Duodenal mucosa (tissue), 2 donors: ENCODE results near the gene OVCH1.
"Not testable (repeated sequence)": the region's sequence is repeated elsewhere in the genome, so short reads cannot be mapped to it uniquely, and the experiment has no call there.

ENCODE experiments used
- H3K27ac ChIP-seq: one replicate; pipeline ENCODE4 v1.7.0; 2013; ENCODE audit warnings: low read depth, low read length
- H3K27me3 ChIP-seq, 2 donors: one replicate each; pipeline ENCODE4 v1.7.0; 2013; ENCODE audit warnings: low read length in 2 of 2, control low read depth in 1 of 2; ENCODE audit not compliant: insufficient read depth in 2 of 2, control insufficient read depth in 1 of 2
- H3K36me3 ChIP-seq, 2 donors: one replicate each; pipeline ENCODE4 v1.7.0; 2013; ENCODE audit warnings: low read length in 2 of 2, control low read depth in 1 of 2; ENCODE audit not compliant: insufficient read depth in 2 of 2, control insufficient read depth in 1 of 2
- H3K4me1 ChIP-seq, 2 donors: one replicate each; pipeline ENCODE4 v1.7.0; 2013; ENCODE audit warnings: low read length in 2 of 2, control low read depth in 1 of 2; ENCODE audit not compliant: insufficient read depth in 2 of 2, control insufficient read depth in 1 of 2
- H3K4me3 ChIP-seq, 2 donors: one replicate each; pipeline ENCODE4 v1.7.0; 2013; ENCODE audit warnings: low read length in 2 of 2, low read depth in 1 of 2
- H3K9ac ChIP-seq, 2 donors: one replicate each; pipeline ENCODE4 v1.7.0; 2013; ENCODE audit warnings: low read length in 2 of 2, low read depth in 1 of 2
- H3K9me3 ChIP-seq, 2 donors: one replicate each; pipeline ENCODE4 v1.7.0; 2013; ENCODE audit warnings: low read length in 2 of 2, control low read depth in 1 of 2; ENCODE audit not compliant: control insufficient read depth in 1 of 2

OVCH1 gene

GRCh38 chr12:29425722-29426121, 71.8 kb downstream of the OVCH1 start:
- Histone ChIP-seq H3K36me3 (no peaks in the 10 kb centered on the region), H3K27ac (no peak overlapping the region)

DNA sequence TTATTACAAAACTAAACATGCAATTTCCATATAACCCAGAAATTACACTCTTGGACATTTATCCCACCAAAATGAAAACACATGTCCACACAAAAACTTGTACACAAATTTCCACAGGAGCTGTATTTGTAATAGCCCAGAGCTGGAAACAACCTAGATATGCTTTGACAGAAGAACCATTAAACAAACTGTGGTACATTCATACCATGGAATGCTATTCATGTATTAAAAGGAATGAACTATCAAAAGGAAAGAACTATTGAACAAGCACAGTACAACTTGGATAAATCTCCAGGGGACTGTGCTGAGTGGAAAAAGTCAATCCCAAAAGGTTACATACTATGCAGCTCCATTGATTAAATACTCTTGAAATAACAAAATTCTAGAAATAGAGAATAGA, 80.7 kb downstream of the OVCH1 start:
- Histone ChIP-seq H3K9me3 (no peaks in the 10 kb centered on the region), H3K27me3 (peaks cover 0 to 4% of the 10 kb centered on the region in 2 donors), H3K27ac (no peak overlapping the region), H3K9ac (no peak overlapping the region), H3K36me3 (no peaks in the 10 kb centered on the region), H3K4me1 (no peaks in the 10 kb centered on the region), H3K4me3 (no peak overlapping the region)

More at GRCh38 chr12:29425722-29426121, 71.8 kb downstream of the OVCH1 start:
- H3K4me1 ChIP-seq = peaks cover 19 to 30% of the 10 kb centered on the region in 2 donors
- no peak overlapping the region for H3K4me3 ChIP-seq
- H3K27me3 ChIP-seq = no peaks in the 10 kb centered on the region
- H3K9ac ChIP-seq = no peak overlapping the region
- no peaks in the 10 kb centered on the region for H3K9me3 ChIP-seq

DNA sequence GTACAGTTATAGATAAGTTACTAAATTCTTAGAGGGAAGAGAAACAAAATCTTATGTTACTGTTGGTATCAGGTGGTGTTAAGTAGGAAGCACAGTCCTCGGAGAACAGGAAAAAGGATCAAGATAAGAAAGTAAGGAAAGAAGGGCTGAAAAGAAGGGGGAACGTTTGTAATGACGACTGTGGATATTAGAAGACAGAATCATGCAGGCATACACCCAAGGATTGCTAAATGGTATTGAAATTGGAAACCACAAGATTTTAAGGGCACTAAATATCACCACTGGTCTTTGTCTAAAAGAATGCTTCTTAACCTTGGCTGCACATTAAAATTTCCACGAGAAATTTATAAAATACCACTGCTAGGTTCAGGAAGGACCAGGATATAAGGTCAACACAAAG, 82.4 kb downstream of the OVCH1 start:
- no peaks in the 10 kb centered on the region for H3K4me1 ChIP-seq
- H3K9me3 ChIP-seq = no peaks in the 10 kb centered on the region
- H3K27me3 ChIP-seq = peaks cover 0 to 4% of the 10 kb centered on the region in 2 donors
- no peak overlapping the region for H3K4me3 ChIP-seq
- no peak overlapping the region for H3K27ac ChIP-seq
- H3K9ac ChIP-seq = no peak overlapping the region
- H3K36me3 ChIP-seq = no peaks in the 10 kb centered on the region

DNA sequence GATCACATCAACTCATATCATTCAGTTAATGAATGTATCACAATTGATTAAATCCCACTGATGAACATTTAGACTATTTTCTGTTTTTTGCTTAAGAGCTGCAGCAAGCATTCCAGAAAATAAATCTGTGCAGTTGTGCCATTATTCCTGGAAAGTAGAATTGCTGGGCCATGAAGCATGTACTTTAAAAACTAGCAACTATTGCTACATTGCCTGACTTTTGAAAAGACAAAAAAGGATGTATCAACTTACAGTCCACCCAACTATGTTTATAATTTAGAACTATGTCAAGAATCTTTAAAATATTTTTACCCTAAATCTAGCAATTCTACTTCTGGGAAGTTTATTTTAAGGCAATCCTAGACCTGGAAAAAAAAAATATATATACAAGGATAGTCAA, 83.1 kb downstream of the OVCH1 start:
- no peak overlapping the region for H3K4me3 ChIP-seq
- no peaks in the 10 kb centered on the region for H3K4me1 ChIP-seq
- H3K9me3 ChIP-seq = no peaks in the 10 kb centered on the region
- H3K27me3 ChIP-seq = peaks cover 0 to 4% of the 10 kb centered on the region in 2 donors
- no peak overlapping the region for H3K9ac ChIP-seq
- no peaks in the 10 kb centered on the region for H3K36me3 ChIP-seq
- no peak overlapping the region for H3K27ac ChIP-seq

- no peak overlapping the region for H3K27ac ChIP-seq
- H3K27me3 ChIP-seq = no peaks in the 10 kb centered on the region
- no peaks in the 10 kb centered on the region for H3K36me3 ChIP-seq
- H3K9me3 ChIP-seq = no peaks in the 10 kb centered on the region
- H3K4me1 ChIP-seq = no peaks in the 10 kb centered on the region
- no peak overlapping the region for H3K9ac ChIP-seq
- H3K4me3 ChIP-seq = no peak overlapping the region
Measured at GRCh38 chr12:29405561-29405960, 91.9 kb downstream of the OVCH1 start.

DNA sequence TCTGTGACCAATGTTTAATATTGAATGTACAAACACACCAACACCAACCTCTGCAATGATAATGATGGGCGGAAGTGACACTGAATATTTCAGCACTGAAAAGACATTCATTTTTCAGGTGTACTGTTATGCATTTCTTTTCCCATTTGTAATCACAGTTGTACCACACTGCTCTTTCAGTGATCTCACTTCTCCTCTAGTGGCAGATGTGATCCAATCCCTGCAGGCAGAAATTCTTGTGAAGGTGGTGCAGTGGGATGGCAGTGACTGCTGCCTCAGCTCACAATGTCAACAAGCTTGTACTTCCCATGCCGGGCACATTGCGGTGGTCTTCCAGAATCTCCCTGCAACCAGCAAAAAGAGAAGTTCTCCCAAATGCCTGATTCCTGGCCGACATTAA, 93.5 kb downstream of the OVCH1 start:
- Histone ChIP-seq H3K4me3 (no peak overlapping the region), H3K9ac (no peak overlapping the region), H3K4me1 (no peaks in the 10 kb centered on the region), H3K9me3 (no peaks in the 10 kb centered on the region), H3K36me3 (no peaks in the 10 kb centered on the region), H3K27ac (no peak overlapping the region), H3K27me3 (no peaks in the 10 kb centered on the region)

DNA sequence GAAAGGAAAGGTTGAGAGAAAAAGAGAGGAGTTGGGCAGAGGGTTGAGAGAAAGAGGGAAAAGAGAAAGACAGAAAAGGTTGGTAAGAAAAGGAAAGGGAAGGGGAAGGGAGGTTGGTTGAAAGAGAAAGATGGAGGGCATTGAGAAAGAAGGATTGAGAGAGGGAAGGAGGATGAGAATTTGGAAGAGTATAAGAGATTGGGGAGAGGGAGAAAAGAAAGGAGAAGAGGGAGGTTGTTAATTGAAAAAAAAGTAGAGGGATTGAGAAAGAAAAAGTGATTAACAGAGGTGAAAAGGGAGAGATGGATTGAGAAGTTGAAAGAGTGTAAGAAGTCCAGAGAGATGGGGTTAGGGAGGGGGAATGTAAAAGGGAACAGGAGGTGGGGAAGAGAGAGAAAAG, 95.0 kb downstream of the OVCH1 start:
- Histone ChIP-seq H3K36me3 (no peaks in the 10 kb centered on the region), H3K9ac (no peak overlapping the region), H3K9me3 (no peaks in the 10 kb centered on the region), H3K4me3 (no peak overlapping the region), H3K27me3 (no peaks in the 10 kb centered on the region), H3K27ac (no peak overlapping the region), H3K4me1 (no peaks in the 10 kb centered on the region)

DNA sequence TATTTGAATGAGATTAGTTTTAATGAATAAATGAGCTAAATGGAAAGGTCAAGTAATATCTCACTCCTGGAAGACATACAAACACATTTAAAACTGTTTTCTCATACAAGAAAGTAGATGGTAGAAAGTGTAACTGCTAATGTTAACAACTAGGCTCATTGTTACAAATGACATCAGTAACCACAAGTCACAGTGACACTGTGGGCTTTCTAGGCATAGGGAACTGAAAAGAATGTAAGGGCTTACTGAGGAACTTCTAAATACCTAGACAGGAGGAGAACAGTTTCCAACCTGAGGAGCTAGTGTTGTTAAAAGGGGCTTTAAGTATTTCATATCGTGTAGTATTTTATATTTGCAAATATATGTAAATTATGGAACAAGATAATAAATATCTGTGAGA, 99.0 kb downstream of the OVCH1 start:
- no peaks in the 10 kb centered on the region for H3K36me3 ChIP-seq
- no peaks in the 10 kb centered on the region for H3K9me3 ChIP-seq
- H3K4me1 ChIP-seq = no peaks in the 10 kb centered on the region

GRCh38 chr12:29396774-29397173, 100.7 kb downstream of the OVCH1 start:
- no peak overlapping the region for H3K4me3 ChIP-seq
- H3K27me3 ChIP-seq = no peaks in the 10 kb centered on the region
- no peaks in the 10 kb centered on the region for H3K4me1 ChIP-seq
- no peak overlapping the region for H3K9ac ChIP-seq
- H3K36me3 ChIP-seq = no peaks in the 10 kb centered on the region
- H3K9me3 ChIP-seq = no peaks in the 10 kb centered on the region
- H3K27ac ChIP-seq = no peak overlapping the region

More for the DNA sequence above, 99.0 kb downstream of the OVCH1 start:
- Histone ChIP-seq H3K4me3 (no peak overlapping the region), H3K27me3 (no peaks in the 10 kb centered on the region), H3K9ac (no peak overlapping the region), H3K27ac (no peak overlapping the region)

GRCh38 chr12:29395356-29395755, 102.1 kb downstream of the OVCH1 start:
- no peak overlapping the region for H3K4me3 ChIP-seq
- H3K27me3 ChIP-seq = no peaks in the 10 kb centered on the region
- H3K9ac ChIP-seq = no peak overlapping the region
- no peaks in the 10 kb centered on the region for H3K4me1 ChIP-seq
- no peak overlapping the region for H3K27ac ChIP-seq
- no peaks in the 10 kb centered on the region for H3K9me3 ChIP-seq
- no peaks in the 10 kb centered on the region for H3K36me3 ChIP-seq

GRCh38 chr12:29390419-29390818, 107.1 kb downstream of the OVCH1 start:
- H3K4me1 ChIP-seq, H3K36me3 ChIP-seq, H3K27ac ChIP-seq, H3K9ac ChIP-seq, H3K9me3 ChIP-seq, H3K4me3 ChIP-seq, H3K27me3 ChIP-seq: not testable (repeated sequence)
